ENCODE measurements around the gene KIF18B.

KIF18B gene

GRCh38 chr17:44916781-44917241, 30.8 kb downstream of the KIF18B start:
- no peak for FAIRE-seq

GRCh38 chr17:44915862-44916780, 31.5 kb downstream of the KIF18B start:
- FAIRE-seq, result no peak

- no peak for FAIRE-seq
Observed at GRCh38 chr17:44915321-44915726, 32.2 kb downstream of the KIF18B start, which contains the start of gene GFAP. Gene GFAP, minus strand, starts transcription at chr17:44915500. Its CDS starts 14 bp downstream, at chr17:44915486.

DNA sequence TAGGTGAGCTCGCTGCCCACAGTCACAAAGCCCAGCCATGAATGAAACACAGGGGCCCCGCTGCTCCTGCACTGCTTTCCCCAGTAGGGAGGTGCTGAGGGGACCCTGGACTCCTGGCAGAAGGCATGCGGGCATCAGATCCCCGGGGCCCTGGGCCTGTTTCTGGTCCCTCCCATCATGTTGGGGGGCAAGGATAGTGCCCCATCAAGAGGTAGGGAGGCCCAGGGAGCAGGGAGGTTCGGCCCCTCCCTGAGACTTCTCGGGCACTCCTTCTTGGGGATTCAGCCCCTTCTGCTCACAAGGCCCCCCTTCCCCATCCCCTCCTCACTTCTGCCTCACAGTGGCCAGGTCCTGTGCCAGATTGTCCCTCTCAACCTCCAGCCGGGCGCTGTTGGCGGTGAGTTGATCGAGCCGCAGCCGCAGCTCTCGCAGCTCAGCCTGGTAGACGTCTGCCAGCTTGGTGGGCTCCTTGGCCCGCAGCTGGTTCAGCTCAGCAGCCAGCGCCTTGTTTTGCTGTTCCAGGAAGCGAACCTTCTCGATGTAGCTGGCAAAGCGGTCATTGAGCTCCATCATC, 32.8 kb downstream of the KIF18B start:
- FAIRE-seq, result no peak

DNA sequence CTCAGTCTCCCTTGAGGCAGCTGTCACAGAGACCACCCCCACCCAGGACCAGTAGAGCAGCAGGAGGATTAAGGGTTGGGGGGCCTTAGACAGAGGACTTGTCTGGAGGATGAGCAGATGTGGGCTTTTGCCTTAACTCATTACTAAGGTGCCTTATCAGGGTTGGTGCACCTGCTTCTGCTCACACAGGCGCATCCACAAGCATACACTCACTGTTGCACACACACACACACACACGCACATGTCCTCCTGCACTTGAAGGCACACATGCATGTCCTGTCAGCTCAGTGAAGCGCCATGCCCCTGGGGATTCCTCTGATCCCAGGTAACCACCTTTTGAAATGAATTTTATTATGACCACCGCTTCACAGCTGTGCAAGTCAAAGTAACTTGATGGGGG, 33.4 kb downstream of the KIF18B start:
- no peak for FAIRE-seq

DNA sequence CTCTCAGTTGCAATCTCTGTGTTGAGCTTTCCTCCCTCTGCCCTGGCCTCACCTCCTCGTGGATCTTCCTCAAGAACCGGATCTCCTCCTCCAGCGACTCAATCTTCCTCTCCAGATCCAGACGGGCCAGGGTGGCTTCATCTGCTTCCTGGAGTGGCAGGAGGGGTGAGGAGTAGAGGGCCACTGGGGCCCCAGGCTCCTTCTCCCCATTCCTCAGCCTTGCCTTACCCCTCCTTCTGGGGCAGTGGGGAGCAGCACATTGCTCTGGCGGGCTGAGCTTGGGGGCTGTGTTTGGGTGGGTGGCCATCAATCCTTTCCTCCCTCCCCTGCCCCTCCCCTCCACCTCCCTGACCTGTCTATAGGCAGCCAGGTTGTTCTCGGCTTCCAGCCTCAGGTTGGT, 33.9 kb downstream of the KIF18B start:
- FAIRE-seq, result no peak

- no peak for FAIRE-seq
Observed at GRCh38 chr17:44912763-44913544, 34.6 kb downstream of the KIF18B start.

GRCh38 chr17:44911133-44912001, 36.2 kb downstream of the KIF18B start:
- no peak for FAIRE-seq

GRCh38 chr17:44910231-44911106, 37.1 kb downstream of the KIF18B start:
- FAIRE-seq, result no peak

DNA sequence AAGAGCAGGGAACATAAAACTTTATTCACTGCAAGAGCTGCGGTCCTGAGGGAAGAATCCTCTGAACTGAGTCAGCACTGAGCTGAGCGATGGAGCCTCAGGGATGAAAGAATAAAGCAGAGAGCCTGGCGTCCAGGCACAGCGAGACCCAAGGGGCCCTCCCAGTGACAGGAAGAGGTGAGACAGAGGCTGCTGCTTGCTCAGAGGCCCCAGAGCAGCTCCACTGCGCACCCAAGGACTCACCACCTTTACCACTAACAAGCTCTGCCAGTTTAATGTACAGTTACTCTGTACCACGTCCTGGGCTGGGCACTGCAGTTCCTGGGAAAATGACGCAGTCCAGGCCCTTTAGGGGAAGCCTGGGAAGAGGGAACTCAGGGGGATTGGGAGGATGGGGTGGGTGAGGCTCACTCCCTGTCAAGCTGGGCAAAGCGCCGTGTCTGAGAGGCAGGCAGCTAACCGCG, 37.9 kb downstream of the KIF18B start:
- FAIRE-seq, result no peak

GRCh38 chr17:44908761-44909326, 38.7 kb downstream of the KIF18B start:
- no peak for FAIRE-seq

DNA sequence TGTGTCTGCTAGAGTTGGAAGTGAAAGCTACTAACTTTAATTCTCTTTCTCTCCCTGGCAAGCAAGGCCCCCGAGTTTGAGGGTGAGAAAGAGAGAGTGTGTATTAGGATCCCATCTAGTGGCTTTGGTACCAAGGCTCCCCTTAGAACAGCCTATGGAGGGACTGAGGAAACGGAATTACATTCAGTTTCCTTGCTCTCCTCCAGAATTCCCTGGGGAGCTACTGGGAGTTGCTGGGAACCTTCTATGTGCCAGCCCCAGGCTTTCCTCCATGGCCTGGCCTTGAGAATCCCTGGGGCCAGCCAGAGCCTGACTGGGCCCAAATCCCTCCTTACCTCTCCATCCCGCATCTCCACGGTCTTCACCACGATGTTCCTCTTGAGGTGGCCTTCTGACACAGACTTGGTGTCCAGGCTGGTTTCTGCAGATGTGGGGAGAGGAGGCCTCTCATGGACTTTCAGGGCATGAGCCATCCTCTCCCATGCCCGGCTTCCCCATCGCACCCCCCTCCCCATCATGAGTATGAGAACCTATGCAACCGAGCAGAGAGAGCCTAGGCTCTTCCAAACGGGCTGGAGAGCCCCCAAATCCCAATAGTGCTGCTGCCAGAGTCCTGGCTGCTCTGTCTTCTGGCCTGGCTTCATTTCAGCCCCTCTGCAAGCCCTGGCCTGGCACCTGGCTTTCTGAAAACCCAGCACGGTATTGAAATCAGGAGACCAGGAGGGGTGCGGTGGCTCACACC, 39.7 kb downstream of the KIF18B start:
- FAIRE-seq, result no peak

DNA sequence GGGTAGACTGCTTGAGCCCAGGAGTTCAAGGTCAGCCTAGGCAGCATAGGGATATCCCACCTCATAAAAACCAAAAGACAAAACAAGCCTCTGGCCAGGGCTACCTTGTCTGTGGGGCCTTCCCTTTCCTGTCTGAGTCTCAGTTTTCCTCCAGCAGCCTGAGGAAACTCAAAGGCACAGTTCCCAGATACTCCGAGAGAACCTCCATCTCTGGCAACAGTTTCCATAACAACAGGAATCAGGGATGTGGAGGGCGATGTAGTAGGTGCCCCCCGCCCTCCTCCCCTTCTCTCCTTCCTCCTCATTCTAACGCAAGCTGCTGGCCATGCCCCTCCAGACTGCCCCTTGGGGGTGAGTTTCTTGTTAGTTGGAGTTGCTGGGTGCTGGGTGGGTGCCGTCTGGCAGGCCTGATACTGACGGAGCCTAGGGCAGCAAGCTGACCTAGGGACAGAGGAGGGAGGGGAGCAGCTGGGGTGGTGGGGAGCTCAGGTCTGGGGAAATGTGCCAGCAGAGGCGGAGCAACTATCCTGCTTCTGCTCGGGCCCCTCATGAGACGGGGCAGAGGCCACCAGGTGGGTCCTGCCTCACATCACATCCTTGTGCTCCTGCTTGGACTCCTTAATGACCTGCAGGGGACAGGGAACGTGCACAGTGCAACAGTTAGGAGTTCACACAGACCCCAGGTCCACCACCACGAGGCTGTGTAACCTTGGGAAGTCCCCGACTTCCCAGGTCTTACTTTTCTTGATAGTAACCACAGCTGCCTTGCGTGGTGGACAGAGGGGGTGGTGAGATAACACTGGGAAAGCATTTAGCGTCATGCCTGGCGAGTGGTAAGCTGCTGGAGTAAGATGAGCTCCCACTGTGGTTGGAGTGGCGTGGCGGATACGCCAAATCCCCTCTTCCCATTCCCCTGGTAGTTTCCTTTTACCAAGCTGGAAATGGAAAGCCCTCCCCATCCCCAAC, 40.5 kb downstream of the KIF18B start:
- FAIRE-seq, result no peak

GRCh38 chr17:44906010-44906646, 41.4 kb downstream of the KIF18B start:
- no peak for FAIRE-seq

DNA sequence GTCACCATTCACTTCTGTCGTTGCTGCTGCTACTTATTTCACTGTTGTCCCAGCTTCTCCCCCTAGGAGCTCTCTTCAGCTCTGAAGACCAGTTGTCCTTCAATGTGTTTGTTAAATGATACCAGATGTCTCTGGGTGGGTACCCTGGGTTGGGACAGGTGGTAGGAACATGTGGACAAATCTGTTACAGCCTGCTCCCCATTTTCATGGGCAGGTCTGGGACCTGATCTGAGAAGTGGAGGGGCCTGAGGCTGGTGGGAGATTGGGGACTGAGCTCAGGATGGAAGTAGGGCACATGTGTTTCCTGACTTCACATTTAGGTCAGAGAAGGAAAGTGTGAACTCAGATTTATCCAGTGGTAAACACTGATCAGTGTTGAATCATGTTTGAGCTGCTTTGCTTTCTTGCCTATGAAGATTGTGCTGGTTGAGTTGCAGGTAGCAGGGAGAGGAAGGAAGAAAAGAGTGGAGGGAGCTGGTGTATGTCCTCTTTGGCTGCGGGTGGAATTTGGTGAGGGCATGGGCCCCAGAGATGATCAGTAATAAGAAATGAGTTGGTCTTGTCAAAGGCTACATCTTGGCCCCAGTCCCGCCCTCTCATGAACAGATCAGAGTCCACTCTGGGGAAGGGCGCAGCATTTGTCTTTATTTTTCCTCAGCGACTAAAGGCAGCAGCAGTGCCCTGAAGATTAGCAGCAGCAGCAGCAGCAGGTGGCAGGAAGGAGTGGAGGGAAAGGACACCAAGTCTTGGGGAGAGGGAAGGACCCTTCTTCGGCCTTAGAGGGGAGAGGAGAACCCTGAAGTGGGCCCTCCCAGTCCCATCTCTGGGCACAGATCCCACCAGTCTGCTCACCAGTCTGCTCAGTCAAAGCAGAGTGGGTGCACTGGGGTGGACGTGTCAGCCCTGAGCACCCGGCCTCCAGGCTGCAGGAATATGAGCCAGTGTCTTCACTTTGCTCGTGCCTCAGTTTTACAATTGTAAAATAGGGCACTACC, 42.3 kb downstream of the KIF18B start:
- FAIRE-seq, result no peak
